Vagina (tissue), 2 donors: ENCODE data around the gene ACACA.

Experiments
- CTCF ChIP-seq, 3 experiments: fragments of 450-650 bp in 2 of 3; fragments of 200-600 bp in 1 of 3; sonication (generic) in 1 of 3; IDR thresholded peaks; one replicate each; pipeline ENCODE4 v1.5.1; 2017 to 2019; ENCODE audit warnings: antibody characterized with exemption in 3 of 3, mild to moderate bottlenecking in 2 of 3, moderate library complexity in 2 of 3
- POLR2A ChIP-seq, 2 donors: fragments of 450-650 bp; IDR thresholded peaks; one replicate each; pipeline ENCODE4 v1.6.1; 2017; ENCODE audit warnings: antibody characterized with exemption in 2 of 2, mild to moderate bottlenecking in 2 of 2, moderate library complexity in 2 of 2
- POLR2AphosphoS5 ChIP-seq, 2 donors: sonication (generic); formaldehyde crosslinking; IDR thresholded peaks; one replicate each; pipeline ENCODE4 v1.9.0; 2017; ENCODE audit warnings: antibody characterized with exemption in 2 of 2, mild to moderate bottlenecking in 2 of 2, low read depth in 1 of 2; ENCODE audit not compliant: insufficient read depth in 1 of 2

- TF ChIP-seq CTCF (IDR thresholded peaks at IDR 0.05), result no peak
- no peak for TF ChIP-seq POLR2A (IDR thresholded peaks at IDR 0.05)
- no peak for TF ChIP-seq POLR2AphosphoS5 (IDR thresholded peaks at IDR 0.05; ENCODE audit: insufficient read depth in 1 of 2, low read depth in 1 of 2)
Observed at GRCh38 chr17:37273409-37274051, 133.1 kb downstream of the ACACA start.
